Left lung (tissue), 10 donors: ENCODE measurements around the gene SLC6A9. TPM values are rescaled to one million over a fixed set of nuclear protein-coding genes. Genes with fewer than 3 reads are reported as not detected.

Experiments
- ATAC-seq: fragments of 200-7000 bp; cut with Tn5 transposase; one replicate; pipeline ENCODE4 v1.9.1; 2020; ENCODE audit warnings: moderate library complexity
- DNase-seq, 4 donors: peaks; one replicate each; pipeline ENCODE4 v3.0.0-alpha.2; 2013 to 2020
- H3K27ac ChIP-seq, 2 donors: fragments of 200-600 bp; sonication (generic) in 1 of 2; one replicate each; pipeline versions ENCODE4 v1.5.0 to v1.8.0; 2020 to 2021
- H3K27me3 ChIP-seq, 2 donors: fragments of 200-600 bp; sonication (generic) in 1 of 2; one replicate each; pipeline versions ENCODE4 v1.5.0 to v1.8.0; 2020 to 2021
- H3K36me3 ChIP-seq, 2 donors: fragments of 200-600 bp; sonication (generic) in 1 of 2; one replicate each; pipeline versions ENCODE4 v1.5.0 to v1.8.0; 2020 to 2021
- H3K4me1 ChIP-seq, 2 donors: fragments of 200-600 bp; one replicate each; pipeline ENCODE4 v1.8.0; 2021
- H3K4me3 ChIP-seq, 2 donors: fragments of 200-600 bp; sonication (generic) in 1 of 2; one replicate each; pipeline versions ENCODE4 v1.5.0 to v1.8.0; 2020 to 2021; ENCODE audit warnings: mild to moderate bottlenecking in 1 of 2
- H3K9me3 ChIP-seq, 2 donors: fragments of 200-600 bp; sonication (generic) in 1 of 2; one replicate each; pipeline versions ENCODE4 v1.5.0 to v1.8.0; 2020 to 2021
- CTCF ChIP-seq, 2 donors: fragments of 200-600 bp; sonication (generic) in 1 of 2; IDR thresholded peaks; one replicate each; pipeline versions ENCODE4 v1.5.0 to v1.8.0; 2021; ENCODE audit warnings: antibody characterized with exemption in 2 of 2
- intact Hi-C, 2 donors: fragments of 100-400 bp; cut with DNase I; formaldehyde crosslinking; loops; one replicate each; pipeline versions ENCODE4 v1.11.2 to v1.14.2; 2022
- polyA plus RNA-seq, 6 donors: library from polyadenylated mRNA; unstranded; fragments of 120-200 nt; gene quantifications; one replicate each; pipeline ENCODE4 v1.2.1, GENCODE V29; 2013; ENCODE audit not compliant: insufficient read length in 6 of 6
- total RNA-seq, 2 donors: library from RNA; stranded (reverse); fragmentation: NEBNext Ultra II Directional; extraction: Animal tissue kit (Norgen Biotek cat#: 25700); gene quantifications; one replicate each; pipeline ENCODE4 v1.2.1, GENCODE V29; 2021
- donor health status: DM: no; HTN: yes; CAD: no.
- donor health status: DM: no; HTN: no; CAD: no.

SLC6A9 gene
- total and polyA plus RNA-seq, 8 donors: 10.9 to 28.5 (median 14.6) TPM

- Histone ChIP-seq H3K4me1 (no peaks in the 10 kb centered on the region), H3K36me3 (no peaks in the 10 kb centered on the region), H3K9me3 (no peaks in the 10 kb centered on the region), H3K4me3 (no peak overlapping the region), H3K27me3 (no peaks in the 10 kb centered on the region), H3K27ac (no peak overlapping the region)
- ATAC-seq (no peak), DNase-seq (no peak)
- no peak for TF ChIP-seq CTCF (IDR thresholded peaks at IDR 0.05)
- intact Hi-C loops: no loop called here
Measured at GRCh38 chr1:44016041-44016889, 15.0 kb downstream of the SLC6A9 start.

- Histone ChIP-seq H3K4me3 (no peak overlapping the region), H3K36me3 (no peaks in the 10 kb centered on the region), H3K4me1 (no peaks in the 10 kb centered on the region), H3K9me3 (no peaks in the 10 kb centered on the region), H3K27ac (no peak overlapping the region), H3K27me3 (no peaks in the 10 kb centered on the region)
- ATAC-seq (no peak), DNase-seq (no peak)
- no peak for TF ChIP-seq CTCF (IDR thresholded peaks at IDR 0.05)
- intact Hi-C loops: no loop called here
Measured at GRCh38 chr1:44015206-44015605, 16.1 kb downstream of the SLC6A9 start.

- no peak for ATAC-seq
- H3K27ac ChIP-seq: no peak overlapping the region
- H3K27me3 ChIP-seq: no peaks in the 10 kb centered on the region
- no peaks in the 10 kb centered on the region for H3K9me3 ChIP-seq
- intact Hi-C loops: no loop called here
- H3K4me3 ChIP-seq: no peak overlapping the region
- DNase-seq: no peak
- no peak for TF ChIP-seq CTCF (IDR thresholded peaks at IDR 0.05)
- H3K36me3 ChIP-seq: no peaks in the 10 kb centered on the region
- no peaks in the 10 kb centered on the region for H3K4me1 ChIP-seq
Measured at GRCh38 chr1:44014365-44015104, 16.7 kb downstream of the SLC6A9 start.

- H3K4me1 ChIP-seq: no peaks in the 10 kb centered on the region
- intact Hi-C loops: no loop called here
- H3K36me3 ChIP-seq: no peaks in the 10 kb centered on the region
- DNase-seq (no peak), ATAC-seq (no peak)
- no peak overlapping the region for H3K27ac ChIP-seq
- TF ChIP-seq CTCF (IDR thresholded peaks at IDR 0.05): no peak
- no peaks in the 10 kb centered on the region for H3K9me3 ChIP-seq
- H3K27me3 ChIP-seq: no peaks in the 10 kb centered on the region
- no peak overlapping the region for H3K4me3 ChIP-seq
Measured at GRCh38 chr1:44013949-44014348, 17.3 kb downstream of the SLC6A9 start.

- no peak for DNase-seq
- no peaks in the 10 kb centered on the region for H3K4me1 ChIP-seq
- no peaks in the 10 kb centered on the region for H3K27me3 ChIP-seq
- H3K9me3 ChIP-seq: no peaks in the 10 kb centered on the region
- H3K4me3 ChIP-seq: no peak overlapping the region
- no peak for ATAC-seq
- intact Hi-C loops: no loop called here
- TF ChIP-seq CTCF (IDR thresholded peaks at IDR 0.05): no peak
- no peak overlapping the region for H3K27ac ChIP-seq
- H3K36me3 ChIP-seq: no peaks in the 10 kb centered on the region
Measured at GRCh38 chr1:44012941-44013609, 18.2 kb downstream of the SLC6A9 start.
